ENCODE results near the gene STK32A.

Gene STK32A

GRCh38 chr5:147413266-147413665 is 178.4 kb downstream of the STK32A start:
- TF ChIP-seq CTCF (IDR thresholded peaks at IDR 0.05): no peak
- no peak for DNase-seq (ENCODE audit: low spot score)
- Histone ChIP-seq H3K27ac (peak overlapping the region; percentile 84 to 94), H3K4me3 (no peak overlapping the region)

- Histone ChIP-seq H3K27ac (peak overlapping the region; percentile 75 to 86), H3K4me3 (no peak overlapping the region)
- no peak for TF ChIP-seq CTCF (IDR thresholded peaks at IDR 0.05)
- no peak for DNase-seq (ENCODE audit: low spot score)
These were observed 180.8 kb downstream of the STK32A start for GRCh38 chr5:147415651-147416050.

GRCh38 chr5:147417135-147417813 is 182.4 kb downstream of the STK32A start:
- peak; percentile 90 for DNase-seq (ENCODE audit: low spot score)
- Histone ChIP-seq H3K4me3 (peak overlapping the region; percentile 41), H3K27ac (peak overlapping the region; percentile 75 to 86)
- TF ChIP-seq CTCF (IDR thresholded peaks at IDR 0.05): no peak

- peak overlapping the region; percentile 75 to 86 for H3K27ac ChIP-seq
These were observed 183.8 kb downstream of the STK32A start for GRCh38 chr5:147418613-147419012.

GRCh38 chr5:147426640-147427327 is 192.0 kb downstream of the STK32A start:
- no peak overlapping the region for H3K4me3 ChIP-seq
- DNase-seq (ENCODE audit: low spot score): no peak
- TF ChIP-seq CTCF (IDR thresholded peaks at IDR 0.05): no peak
- peak overlapping the region; percentile 79 to 81 for H3K27ac ChIP-seq

More at GRCh38 chr5:147418613-147419012, 183.8 kb downstream of the STK32A start:
- no peak for DNase-seq (ENCODE audit: low spot score)
- no peak for TF ChIP-seq CTCF (IDR thresholded peaks at IDR 0.05)
- no peak overlapping the region for H3K4me3 ChIP-seq

GRCh38 chr5:147427521-147428401 is 192.9 kb downstream of the STK32A start:
- DNase-seq (ENCODE audit: low spot score): no peak
- no peak overlapping the region for H3K4me3 ChIP-seq
- no peak for TF ChIP-seq CTCF (IDR thresholded peaks at IDR 0.05)
- H3K27ac ChIP-seq: peak overlapping the region; percentile 79 to 81

Data from coronary artery (tissue), 2 donors.